Endothelial cell of coronary artery (primary cell): ENCODE data around the gene STEAP3. TPM values are rescaled to one million over a fixed set of nuclear protein-coding genes. Genes with fewer than 3 reads are reported as not detected.

Source experiments
- total RNA-seq: library from RNA; depleted of rRNA; stranded (reverse); fragments of >200 nt; gene quantifications from 2 replicates; pipeline ENCODE4 v1.2.3, GENCODE V29; 2014

STEAP3 gene, protein sequence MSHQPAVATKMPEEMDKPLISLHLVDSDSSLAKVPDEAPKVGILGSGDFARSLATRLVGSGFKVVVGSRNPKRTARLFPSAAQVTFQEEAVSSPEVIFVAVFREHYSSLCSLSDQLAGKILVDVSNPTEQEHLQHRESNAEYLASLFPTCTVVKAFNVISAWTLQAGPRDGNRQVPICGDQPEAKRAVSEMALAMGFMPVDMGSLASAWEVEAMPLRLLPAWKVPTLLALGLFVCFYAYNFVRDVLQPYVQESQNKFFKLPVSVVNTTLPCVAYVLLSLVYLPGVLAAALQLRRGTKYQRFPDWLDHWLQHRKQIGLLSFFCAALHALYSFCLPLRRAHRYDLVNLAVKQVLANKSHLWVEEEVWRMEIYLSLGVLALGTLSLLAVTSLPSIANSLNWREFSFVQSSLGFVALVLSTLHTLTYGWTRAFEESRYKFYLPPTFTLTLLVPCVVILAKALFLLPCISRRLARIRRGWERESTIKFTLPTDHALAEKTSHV
- 2.4 and 13.3 TPM in 2 replicates for total RNA-seq

DNA sequence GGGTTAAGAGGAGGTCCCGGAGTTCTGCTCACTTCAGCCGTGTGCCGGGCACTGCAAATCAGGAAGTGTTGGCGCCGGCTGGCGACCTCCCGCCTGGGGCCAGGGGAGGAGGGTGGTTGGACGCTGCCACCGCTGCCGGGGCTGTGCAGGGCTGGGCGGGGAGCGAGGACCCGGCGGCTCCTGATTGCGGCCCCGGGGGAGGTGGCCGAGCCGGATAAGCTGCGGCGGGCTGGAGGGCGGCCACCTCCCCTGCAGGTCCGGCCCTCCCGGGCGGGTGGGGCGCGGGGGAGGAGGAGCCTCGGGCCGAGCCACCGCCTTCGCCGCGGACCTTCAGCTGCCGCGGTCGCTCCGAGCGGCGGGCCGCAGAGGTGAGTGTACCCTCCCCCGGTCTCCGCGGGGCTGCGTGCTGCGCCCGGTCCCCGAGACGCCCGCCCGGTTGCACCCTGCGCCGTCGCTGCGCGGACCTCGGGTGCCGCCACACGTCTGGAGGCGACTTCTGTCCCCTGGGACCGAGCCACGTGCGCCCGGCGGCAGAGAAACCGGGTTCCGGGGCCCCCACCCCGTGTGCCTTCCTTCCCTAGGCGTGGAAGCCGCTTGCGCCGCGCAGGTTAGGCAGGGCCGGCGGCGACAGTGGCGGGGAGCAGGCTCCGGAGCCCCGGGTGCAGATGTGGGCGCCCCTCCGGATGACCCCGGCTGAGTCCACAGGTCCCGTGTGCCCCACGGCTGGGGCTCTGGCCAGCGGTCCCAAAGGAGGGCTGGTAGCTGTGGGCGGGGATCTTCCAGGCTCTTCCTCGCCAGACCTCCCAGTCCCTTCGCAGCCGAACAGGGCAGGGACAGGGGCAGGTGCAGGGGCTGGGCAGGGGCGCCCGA lies at the start of gene STEAP3:
Gene STEAP3, plus strand, starts transcription at position 314 of the 870 bp plus-strand sequence. CDS start 7,179 bp downstream, outside the sequence.

Other genes with a start within 250 kb of the STEAP3 start
- not detected in 2 replicates for gene C1QL2, start 65.1 kb upstream of the STEAP3 start, total RNA-seq
- 8.2 and 9.3 TPM in 2 replicates for gene C2orf76, start 143.0 kb downstream of the STEAP3 start, total RNA-seq
- 77.4 and 83.5 TPM in 2 replicates for gene DBI, start 143.1 kb downstream of the STEAP3 start, total RNA-seq
- 0.94 and 1.3 TPM in 2 replicates for gene TMEM37, start 208.0 kb downstream of the STEAP3 start, total RNA-seq